Spinal cord (tissue), 10 donors: ENCODE data around the gene CAB39. TPM values are rescaled to one million over a fixed set of nuclear protein-coding genes. Genes with fewer than 3 reads are reported as not detected.
A peak's percentile ranks its signal among the peaks of the same experiment; 100 is the strongest.

Source experiments
- DNase-seq, 6 donors: peaks; one replicate each; pipeline versions ENCODE4 v3.0.0 to v3.0.0-alpha.2; 2013 to 2015; ENCODE audit warnings: low spot score in 6 of 6, low read depth in 4 of 6
- H3K27ac ChIP-seq: one replicate; pipeline ENCODE4 v1.5.1; 2013; ENCODE audit warnings: low read depth, low read length, control low read depth
- H3K27me3 ChIP-seq: one replicate; pipeline ENCODE4 v1.6.1; 2013; ENCODE audit warnings: low read length; ENCODE audit not compliant: control insufficient read depth, insufficient read depth
- H3K36me3 ChIP-seq: one replicate; pipeline ENCODE4 v1.6.1; 2013; ENCODE audit warnings: low read length; ENCODE audit not compliant: control insufficient read depth, insufficient read depth
- H3K4me1 ChIP-seq: one replicate; pipeline ENCODE4 v1.6.1; 2013; ENCODE audit warnings: low read length; ENCODE audit not compliant: control insufficient read depth, insufficient read depth
- H3K4me3 ChIP-seq: one replicate; pipeline ENCODE4 v1.5.1; 2013; ENCODE audit warnings: low read depth, low read length, control low read depth
- H3K9me3 ChIP-seq: one replicate; pipeline ENCODE4 v1.6.1; 2013; ENCODE audit warnings: low read length; ENCODE audit not compliant: control insufficient read depth, insufficient read depth
- WGBS: methylation state at CpG from one replicate; pipeline ENCODE4 v1.1.5; 2013; ENCODE audit warnings: missing lambda C conversion rate; ENCODE audit not compliant: insufficient coverage; 5-methylcytosine and 5-hydroxymethylcytosine counted together
- polyA plus RNA-seq, 2 donors: library from polyadenylated mRNA; unstranded; fragments of 120-200 nt; gene quantifications; one replicate each; pipeline ENCODE4 v1.2.1, GENCODE V29; 2013; ENCODE audit not compliant: insufficient read length in 2 of 2
- total RNA-seq, 2 donors: library from RNA; depleted of rRNA in 1 of 2; stranded (reverse); fragments of 120-200 nt in 1 of 2; fragments of >200 nt in 1 of 2; gene quantifications; one replicate each; pipeline versions ENCODE4 v1.2.3 to v1.2.4, GENCODE V29; 2013 to 2014
- donor health status: healthy.

Gene CAB39
- total and polyA plus RNA-seq, 4 donors, result 65.4 to 119 (median 86.1) TPM

GRCh38 chr2:230737300-230737699, 24.7 kb downstream of the CAB39 start:
- Histone ChIP-seq H3K27ac (no peak overlapping the region), H3K9me3 (no peaks in the 10 kb centered on the region), H3K4me1 (no peaks in the 10 kb centered on the region), H3K27me3 (no peaks in the 10 kb centered on the region), H3K4me3 (no peak overlapping the region), H3K36me3 (no peaks in the 10 kb centered on the region)
- no CpG with 5 or more reads among the region's 5 CpGs for WGBS
- no peak for DNase-seq

DNA sequence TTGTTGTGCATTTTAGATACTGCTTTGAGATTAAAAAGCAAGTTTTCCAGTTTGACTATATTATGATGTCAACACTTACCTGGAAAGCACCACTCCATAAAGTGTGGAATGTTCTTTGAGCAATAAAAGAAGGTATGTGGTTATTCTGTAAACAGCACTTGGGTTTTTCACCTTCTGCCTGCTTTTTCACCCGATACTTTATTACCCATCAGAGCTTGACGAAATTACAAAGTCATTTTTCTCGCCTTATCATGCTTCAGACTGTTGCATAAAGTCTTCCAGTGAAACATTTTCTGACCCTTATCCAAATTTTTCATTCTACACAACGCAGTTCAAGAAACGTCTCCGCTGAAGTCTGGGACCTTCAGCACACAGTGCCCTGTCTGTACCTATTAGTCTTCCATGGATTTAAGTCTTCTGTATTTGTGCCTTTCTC, 25.2 kb downstream of the CAB39 start:
- Histone ChIP-seq H3K4me1 (no peaks in the 10 kb centered on the region), H3K4me3 (no peak overlapping the region), H3K27me3 (no peaks in the 10 kb centered on the region), H3K9me3 (no peaks in the 10 kb centered on the region), H3K27ac (no peak overlapping the region), H3K36me3 (no peaks in the 10 kb centered on the region)
- no peak for DNase-seq
- 83% methylated on average over 6 of the region's 6 CpGs for WGBS

DNA sequence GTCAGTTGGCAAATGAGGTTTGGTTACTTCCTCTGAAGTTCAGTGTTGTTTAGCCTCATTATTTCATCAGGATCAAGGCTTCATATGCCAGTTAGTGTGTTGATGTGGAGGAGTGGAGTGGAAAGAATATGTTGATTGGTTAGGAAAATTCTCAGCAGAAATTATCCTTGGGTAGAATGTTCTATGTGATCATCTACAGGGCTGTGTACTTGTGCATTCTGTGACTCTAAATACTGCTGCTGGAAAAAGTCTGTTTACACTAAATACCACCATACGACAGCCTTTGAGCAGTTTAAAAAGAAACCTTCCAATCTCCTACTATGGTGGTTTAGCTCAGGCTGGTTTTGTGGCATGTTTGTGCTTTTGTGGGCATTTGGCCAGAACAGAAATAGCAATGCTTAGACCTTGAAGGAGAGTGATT, 25.8 kb downstream of the CAB39 start:
- Histone ChIP-seq H3K27me3 (no peaks in the 10 kb centered on the region), H3K27ac (no peak overlapping the region), H3K4me3 (no peak overlapping the region), H3K9me3 (no peaks in the 10 kb centered on the region), H3K4me1 (no peaks in the 10 kb centered on the region), H3K36me3 (no peaks in the 10 kb centered on the region)
- peak in 1 of 6 donors; percentile 28 for DNase-seq
- WGBS, result no CpG with 5 or more reads among the region's 1 CpG

- no peak for DNase-seq
- H3K4me1 ChIP-seq, result no peaks in the 10 kb centered on the region
- WGBS, result no CpG with 5 or more reads among the region's 2 CpGs
Observed at GRCh38 chr2:230738924-230739323, 26.3 kb downstream of the CAB39 start.

DNA sequence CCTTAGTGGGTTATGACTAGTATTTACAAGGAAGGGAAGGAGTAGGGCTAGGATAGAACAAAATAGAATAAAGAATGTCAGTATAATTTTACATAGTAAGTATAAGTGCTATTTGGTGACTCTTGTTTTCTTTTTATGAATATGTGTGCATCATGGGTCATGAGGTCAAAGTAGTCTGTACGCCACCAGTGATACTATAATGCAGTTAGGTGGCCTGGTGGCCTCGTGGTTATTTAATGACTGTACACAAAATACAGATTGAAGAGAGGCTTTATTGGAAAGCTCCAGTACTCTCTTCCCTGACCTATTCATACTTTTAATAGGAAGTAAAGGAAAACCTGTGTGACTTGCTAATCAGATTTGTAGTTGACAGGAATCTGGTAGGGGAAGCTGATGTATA, 27.3 kb downstream of the CAB39 start:
- DNase-seq, result no peak
- Histone ChIP-seq H3K36me3 (peaks cover 4% of the 10 kb centered on the region), H3K27ac (no peak overlapping the region), H3K4me1 (no peaks in the 10 kb centered on the region), H3K9me3 (no peaks in the 10 kb centered on the region), H3K4me3 (no peak overlapping the region), H3K27me3 (no peaks in the 10 kb centered on the region)
- no CpG with 5 or more reads among the region's 2 CpGs for WGBS

More at GRCh38 chr2:230738924-230739323, 26.3 kb downstream of the CAB39 start:
- Histone ChIP-seq H3K4me3 (no peak overlapping the region), H3K36me3 (no peaks in the 10 kb centered on the region), H3K27me3 (no peaks in the 10 kb centered on the region), H3K9me3 (no peaks in the 10 kb centered on the region), H3K27ac (no peak overlapping the region)

DNA sequence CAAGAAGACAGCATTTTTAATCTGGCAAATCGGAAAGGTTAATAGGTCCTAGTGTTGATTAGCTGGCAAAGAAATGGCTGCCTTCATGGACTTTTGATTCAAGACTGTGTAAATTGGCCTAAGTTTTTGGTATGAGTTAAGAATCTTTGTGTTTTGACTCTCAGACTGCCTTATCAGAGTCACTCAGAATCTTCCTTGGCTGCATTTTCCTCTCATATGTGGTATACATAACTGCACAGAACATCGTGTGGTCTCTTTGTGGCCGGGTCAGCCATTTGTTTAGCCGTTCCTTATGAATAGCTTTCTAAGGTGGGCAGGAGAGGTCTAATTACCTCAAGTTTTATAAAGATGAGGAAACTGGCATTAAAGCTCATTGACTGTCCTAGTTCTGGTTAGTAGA, 30.1 kb downstream of the CAB39 start:
- Histone ChIP-seq H3K36me3 (peaks cover 4% of the 10 kb centered on the region), H3K4me1 (no peaks in the 10 kb centered on the region), H3K27me3 (no peaks in the 10 kb centered on the region), H3K4me3 (no peak overlapping the region), H3K27ac (no peak overlapping the region), H3K9me3 (no peaks in the 10 kb centered on the region)
- DNase-seq, result no peak
- 88% methylated on average over 3 of the region's 4 CpGs for WGBS

GRCh38 chr2:230746213-230746612, 33.6 kb downstream of the CAB39 start:
- no peaks in the 10 kb centered on the region for H3K9me3 ChIP-seq
- 100% methylated on average over 2 of the region's 4 CpGs for WGBS
- H3K27me3 ChIP-seq, result no peaks in the 10 kb centered on the region
- no peaks in the 10 kb centered on the region for H3K4me1 ChIP-seq
- H3K36me3 ChIP-seq, result peaks cover 4% of the 10 kb centered on the region
- no peak overlapping the region for H3K4me3 ChIP-seq
- DNase-seq, result no peak
- H3K27ac ChIP-seq, result no peak overlapping the region

GRCh38 chr2:230748087-230748486, 35.4 kb downstream of the CAB39 start:
- H3K27ac ChIP-seq, result no peak overlapping the region
- no peaks in the 10 kb centered on the region for H3K9me3 ChIP-seq
- no peaks in the 10 kb centered on the region for H3K27me3 ChIP-seq
- H3K4me3 ChIP-seq, result no peak overlapping the region
- WGBS, result 83% methylated on average over 1 of the region's 2 CpGs
- DNase-seq, result no peak
- peaks cover 4% of the 10 kb centered on the region for H3K36me3 ChIP-seq
- no peaks in the 10 kb centered on the region for H3K4me1 ChIP-seq

DNA sequence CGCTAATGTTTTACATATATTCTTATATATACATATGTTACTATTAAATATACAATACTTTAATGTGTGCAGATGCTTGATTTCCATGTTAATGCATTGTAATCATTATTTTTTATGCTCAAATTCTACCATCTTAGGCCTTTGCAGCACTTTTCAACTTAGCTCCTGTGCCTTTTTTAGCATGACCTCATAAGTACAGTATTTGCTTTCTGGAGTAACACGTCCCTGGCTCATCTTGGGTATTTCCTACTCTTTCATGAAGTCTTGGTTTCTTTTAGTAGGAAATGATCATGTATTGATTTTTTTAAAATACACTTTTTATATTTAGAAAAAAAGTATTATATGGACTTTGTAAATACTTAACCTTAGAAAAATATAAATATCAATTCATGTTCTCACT, 36.5 kb downstream of the CAB39 start:
- Histone ChIP-seq H3K4me1 (no peaks in the 10 kb centered on the region), H3K36me3 (peaks cover 3% of the 10 kb centered on the region), H3K27ac (no peak overlapping the region), H3K27me3 (no peaks in the 10 kb centered on the region), H3K9me3 (no peaks in the 10 kb centered on the region), H3K4me3 (no peak overlapping the region)
- DNase-seq, result no peak
- WGBS, result no CpG with 5 or more reads among the region's 2 CpGs

- WGBS, result no CpG with 5 or more reads among the region's 3 CpGs
Observed at GRCh38 chr2:230751062-230751461, 38.4 kb downstream of the CAB39 start.

More at GRCh38 chr2:230751062-230751461, 38.4 kb downstream of the CAB39 start:
- H3K36me3 ChIP-seq, result no peaks in the 10 kb centered on the region
- DNase-seq, result no peak
- no peaks in the 10 kb centered on the region for H3K4me1 ChIP-seq
- H3K27me3 ChIP-seq, result no peaks in the 10 kb centered on the region
- H3K4me3 ChIP-seq, result no peak overlapping the region
- H3K27ac ChIP-seq, result no peak overlapping the region
- H3K9me3 ChIP-seq, result no peaks in the 10 kb centered on the region
